ENCODE measurements around the gene SCAMP1.
A peak's percentile ranks its signal among the peaks of the same experiment; 100 is the strongest.

SCAMP1 gene

GRCh38 chr5:78492650-78493049 is 132.2 kb downstream of the SCAMP1 start:
- DNase-seq (ENCODE audit: low read depth): no peak

- DNase-seq (ENCODE audit: low read depth): no peak
Measured at GRCh38 chr5:78495800-78496199, 135.4 kb downstream of the SCAMP1 start.

- DNase-seq (ENCODE audit: low read depth): no peak
Measured at GRCh38 chr5:78496373-78496772, 136.0 kb downstream of the SCAMP1 start.

- DNase-seq (ENCODE audit: low read depth): no peak
Measured at GRCh38 chr5:78497573-78498533, 137.4 kb downstream of the SCAMP1 start.

GRCh38 chr5:78499485-78499884 is 139.1 kb downstream of the SCAMP1 start:
- no peak for DNase-seq (ENCODE audit: low read depth)

GRCh38 chr5:78500028-78500427 is 139.6 kb downstream of the SCAMP1 start:
- no peak for DNase-seq (ENCODE audit: low read depth)

- DNase-seq (ENCODE audit: low read depth): no peak
Measured at GRCh38 chr5:78500871-78501270, 140.5 kb downstream of the SCAMP1 start.

- no peak for DNase-seq (ENCODE audit: low read depth)
Measured at GRCh38 chr5:78501411-78502352, 141.3 kb downstream of the SCAMP1 start.

- no peak for DNase-seq (ENCODE audit: low read depth)
Measured at GRCh38 chr5:78503958-78504653, 143.7 kb downstream of the SCAMP1 start.

- peak; percentile 99 for DNase-seq (ENCODE audit: low read depth)
Measured at GRCh38 chr5:78504704-78505677, 144.6 kb downstream of the SCAMP1 start.

- no peak for DNase-seq (ENCODE audit: low read depth)
Measured at GRCh38 chr5:78505860-78506259, 145.4 kb downstream of the SCAMP1 start.

- no peak for DNase-seq (ENCODE audit: low read depth)
Measured at GRCh38 chr5:78506261-78507024, 146.0 kb downstream of the SCAMP1 start.

GRCh38 chr5:78507531-78507930 is 147.1 kb downstream of the SCAMP1 start:
- no peak for DNase-seq (ENCODE audit: low read depth)

- DNase-seq (ENCODE audit: low read depth): no peak
Measured at GRCh38 chr5:78508186-78508765, 147.9 kb downstream of the SCAMP1 start.

- DNase-seq (ENCODE audit: low read depth): no peak
Measured at GRCh38 chr5:78509145-78509865, 148.9 kb downstream of the SCAMP1 start.

- no peak for DNase-seq (ENCODE audit: low read depth)
Measured at GRCh38 chr5:78509884-78510769, 149.7 kb downstream of the SCAMP1 start.

- DNase-seq (ENCODE audit: low read depth): no peak
Measured at GRCh38 chr5:78511121-78511906, 150.9 kb downstream of the SCAMP1 start.

Measured in HS-5 (cell line).